KBM-7 (cell line): ENCODE measurements around the gene TTBK2.
"Not testable (repeated sequence)": the region's sequence is repeated elsewhere in the genome, so short reads cannot be mapped to it uniquely, and the experiment has no call there.

ENCODE experiments used
- DNase-seq: peaks from one replicate; pipeline ENCODE4 v3.0.0-alpha.2; 2015
- in situ Hi-C: fragments of 300-500 bp; cut with MboI; formaldehyde crosslinking; loops from 2 replicates; pipeline ENCODE4 v1.14.3; 2020; ENCODE audit warnings: low sequenced_read_pairs, low pct_unique_long_range_greater_than_20kb, mixed read lengths

The TTBK2 gene

DNA sequence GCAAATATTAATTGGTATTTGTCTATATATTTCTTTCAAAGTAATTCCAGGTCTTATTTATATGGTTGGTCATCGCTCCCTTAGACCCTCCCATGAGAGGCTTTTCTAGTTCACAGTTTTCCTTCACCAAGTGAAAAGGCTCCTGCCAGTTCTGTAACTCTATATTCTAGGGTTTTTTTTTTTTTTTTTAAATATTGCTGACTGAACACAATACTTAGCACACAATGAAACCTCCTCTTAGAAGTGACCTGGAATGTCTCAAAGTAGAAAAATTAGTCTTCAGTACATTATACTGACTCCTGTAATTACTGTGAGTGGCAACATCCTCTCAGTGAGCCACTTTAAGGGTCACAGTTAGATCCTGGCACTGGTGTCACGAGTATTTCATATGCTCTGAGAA lies 135.0 kb downstream of the TTBK2 start:
- in situ Hi-C loops = no loop called here
- DNase-seq = no peak

DNA sequence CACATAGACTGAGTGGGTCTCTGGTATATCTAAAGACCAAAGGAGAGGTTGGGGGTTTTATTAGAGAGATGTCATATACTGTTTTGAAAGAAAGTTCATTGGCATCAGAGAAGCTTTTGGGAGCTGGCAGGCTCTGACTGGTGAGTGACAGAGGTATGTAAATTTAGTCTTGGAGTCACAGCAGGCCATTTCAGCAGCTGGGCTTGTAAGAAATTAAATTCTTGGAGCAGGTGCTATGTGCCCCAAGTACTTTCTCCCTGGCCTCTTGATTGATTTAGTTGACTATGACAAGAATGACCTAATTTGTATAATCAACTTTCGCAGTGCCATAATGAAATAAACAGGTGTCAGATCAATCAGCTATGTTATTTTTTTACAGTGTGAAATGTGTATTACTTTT lies 135.9 kb downstream of the TTBK2 start:
- in situ Hi-C loops = no loop called here
- no peak for DNase-seq

DNA sequence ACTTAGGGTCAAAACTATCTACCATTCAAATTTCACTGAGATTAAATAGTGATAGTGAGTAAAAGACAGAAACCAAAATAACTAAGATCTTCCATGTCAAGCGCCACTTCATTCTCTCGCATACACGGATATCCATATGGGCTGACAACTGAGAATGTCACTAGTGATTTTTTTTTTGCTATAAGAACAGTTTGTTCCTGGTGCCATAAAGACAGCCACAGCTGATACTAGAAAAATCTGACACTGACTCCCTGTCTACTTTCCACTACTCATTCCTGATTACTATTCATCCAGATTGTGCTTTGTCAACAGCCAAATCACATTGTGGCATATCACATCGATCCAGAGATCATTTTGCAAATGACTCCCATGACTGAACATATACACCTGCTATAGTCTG lies 137.9 kb downstream of the TTBK2 start:
- DNase-seq = no peak
- in situ Hi-C loops = no loop called here

DNA sequence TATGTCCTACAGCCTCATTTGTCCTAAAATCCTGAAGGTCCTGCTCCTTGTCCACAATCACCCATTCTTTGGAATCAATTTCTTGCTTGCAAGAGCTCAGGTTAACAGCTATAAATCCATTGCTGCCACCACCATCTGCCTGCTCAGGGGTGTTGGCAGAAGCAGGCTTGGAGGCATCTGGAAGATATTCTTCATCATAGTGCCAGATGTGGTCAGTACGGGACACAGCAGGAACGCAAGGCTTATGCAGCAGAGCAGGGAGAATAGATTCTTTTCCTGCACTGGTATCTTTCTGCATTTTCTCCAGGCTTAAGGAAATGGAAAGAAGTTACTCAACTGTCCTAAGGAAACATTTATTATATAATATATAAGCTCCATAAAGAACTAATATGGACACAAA lies 145.2 kb downstream of the TTBK2 start:
- in situ Hi-C loops = no loop called here
- DNase-seq = no peak

DNA sequence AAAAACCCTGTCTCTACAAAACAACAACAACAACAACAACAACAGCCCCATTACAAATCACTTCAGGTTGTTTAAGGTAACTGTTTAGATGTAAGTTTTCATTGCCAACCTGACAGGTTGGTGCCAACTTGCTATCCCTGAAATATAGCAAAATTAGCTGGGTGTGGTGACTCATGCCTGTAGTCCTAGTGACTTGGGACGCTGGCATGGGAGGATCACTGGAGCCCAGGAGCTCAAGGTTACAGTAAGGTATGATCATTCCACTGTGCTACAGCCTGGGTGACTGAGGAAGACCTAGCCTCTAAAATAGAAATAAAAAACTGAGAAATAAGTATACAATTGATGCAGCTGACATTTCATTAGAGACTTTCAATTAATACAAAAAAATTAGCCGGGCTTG lies 147.7 kb downstream of the TTBK2 start:
- no peak for DNase-seq
- in situ Hi-C loops = no loop called here

DNA sequence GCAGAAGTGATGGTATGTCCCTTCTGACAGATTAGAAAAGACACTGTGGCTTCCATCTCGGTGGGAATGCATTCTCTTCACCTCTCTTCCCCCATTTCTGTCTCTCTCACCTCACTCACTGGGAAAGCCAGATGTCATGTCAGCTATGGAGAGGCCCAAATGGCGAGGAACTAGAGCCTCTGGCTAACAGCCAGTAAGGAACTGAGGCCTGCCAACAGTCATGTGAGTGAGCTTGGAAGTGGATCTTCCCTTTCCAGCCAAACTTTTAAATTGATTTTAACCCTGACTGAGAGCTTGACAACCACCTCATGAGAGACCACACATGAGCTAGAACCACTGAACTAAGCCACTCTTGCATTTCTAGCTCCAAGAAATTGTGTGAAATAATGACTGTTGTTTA lies 148.4 kb downstream of the TTBK2 start:
- in situ Hi-C loops = no loop called here

DNA sequence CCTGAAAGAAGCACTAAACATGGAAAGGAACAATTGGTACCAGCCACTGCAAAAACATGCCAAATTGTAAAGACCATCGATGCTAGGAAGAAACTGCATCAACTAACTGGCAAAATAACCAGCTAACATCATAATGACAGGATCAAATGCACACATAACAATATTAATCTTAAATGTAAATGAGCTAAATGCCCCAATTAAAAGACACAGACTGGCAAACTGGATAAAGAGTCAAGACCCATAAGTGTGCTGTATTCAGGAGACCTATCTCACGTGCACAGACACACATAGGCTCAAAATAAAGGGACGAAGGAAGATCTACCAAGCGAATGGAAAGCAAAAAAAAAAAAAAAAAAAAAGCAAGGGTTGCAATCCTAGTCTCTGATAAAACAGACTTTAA lies 154.5 kb downstream of the TTBK2 start:
- DNase-seq, in situ Hi-C loops: not testable (repeated sequence)

More for the DNA sequence above, 148.4 kb downstream of the TTBK2 start:
- DNase-seq = no peak

DNA sequence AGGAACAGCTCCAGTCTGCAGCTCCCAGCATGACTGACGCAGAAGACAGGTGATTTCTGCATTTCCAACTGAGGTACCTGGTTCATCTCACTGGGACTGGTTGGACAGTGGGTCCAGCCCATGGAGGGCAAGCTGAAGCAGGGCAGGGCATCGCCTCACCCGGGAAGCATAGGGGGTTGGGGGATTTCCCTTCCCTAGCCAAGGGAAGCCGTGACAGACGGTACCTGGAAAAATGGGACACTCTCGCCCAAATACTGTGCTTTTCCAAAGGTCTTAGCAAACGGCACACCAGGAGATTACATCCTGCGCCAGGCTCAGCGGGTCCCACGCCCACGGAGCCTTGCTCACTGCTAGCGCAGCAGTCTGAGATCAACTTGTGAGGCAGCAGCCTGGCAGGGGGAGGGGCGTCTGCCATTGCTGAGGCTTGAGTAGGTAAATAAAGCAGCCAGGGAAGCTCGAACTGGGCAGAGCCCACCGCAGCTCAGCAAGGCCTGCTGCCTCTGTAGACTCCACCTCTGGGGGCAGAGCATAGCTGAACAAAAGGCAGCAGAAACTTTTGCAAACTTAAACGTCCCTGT lies 156.3 kb downstream of the TTBK2 start:
- DNase-seq, in situ Hi-C loops: not testable (repeated sequence)

DNA sequence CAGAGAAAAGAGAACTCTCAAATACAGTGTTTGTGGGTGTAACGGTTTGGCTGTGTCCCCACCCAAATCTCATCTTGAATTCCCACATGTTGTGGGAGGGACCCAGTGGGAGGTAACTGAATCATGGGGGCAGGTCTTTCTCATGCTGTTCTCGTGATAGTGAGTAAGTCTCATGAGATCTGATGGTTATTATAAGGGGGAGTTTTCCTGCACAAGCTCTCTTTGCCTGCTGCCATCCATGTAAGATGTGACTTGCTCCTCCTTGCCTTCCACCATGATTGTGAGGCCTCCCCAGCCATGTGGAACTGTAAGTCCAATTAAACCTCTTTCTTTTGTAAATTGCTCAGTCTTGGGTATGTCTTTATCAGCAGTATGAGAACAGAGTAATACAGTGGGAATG lies 158.8 kb downstream of the TTBK2 start:
- DNase-seq, in situ Hi-C loops: not testable (repeated sequence)

DNA sequence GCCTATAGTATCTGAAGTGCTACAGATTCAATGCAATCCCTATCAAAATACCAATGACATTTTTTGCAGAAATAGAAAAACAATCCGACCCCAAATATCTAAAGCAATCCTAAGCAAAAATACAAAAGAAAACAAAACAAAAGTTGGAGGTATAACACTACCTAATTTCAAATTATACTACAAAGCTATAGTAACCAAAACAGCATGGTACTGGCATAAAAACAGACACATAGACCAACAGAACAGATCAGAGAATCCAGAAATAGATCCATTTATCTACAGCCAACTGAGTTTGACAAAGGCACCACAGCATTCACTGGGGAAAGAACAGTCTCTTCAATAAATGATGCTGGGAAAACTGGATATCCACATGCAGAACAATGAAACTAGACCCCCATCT lies 159.8 kb downstream of the TTBK2 start:
- in situ Hi-C loops = no loop called here
- no peak for DNase-seq

DNA sequence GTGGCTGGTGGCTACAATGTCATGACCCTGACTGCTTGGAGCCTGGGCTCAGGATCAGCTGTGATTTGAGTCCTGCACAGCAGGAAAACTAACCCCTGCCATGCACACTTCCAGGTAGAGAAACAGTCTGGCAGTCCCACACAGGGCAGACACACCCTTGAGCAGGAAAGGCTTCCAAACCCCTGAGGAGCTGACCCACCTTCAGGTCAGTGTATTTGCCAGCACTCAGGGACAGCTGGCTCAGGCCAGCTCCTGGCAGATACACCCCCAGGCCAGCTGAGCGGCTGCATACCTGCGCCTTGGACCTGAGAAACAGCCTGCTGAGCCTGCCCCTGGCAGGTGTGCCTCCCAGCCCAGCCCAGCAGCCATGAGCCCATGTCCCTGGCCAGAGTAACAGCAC lies 161.5 kb downstream of the TTBK2 start:
- DNase-seq = no peak
- in situ Hi-C loops = no loop called here

DNA sequence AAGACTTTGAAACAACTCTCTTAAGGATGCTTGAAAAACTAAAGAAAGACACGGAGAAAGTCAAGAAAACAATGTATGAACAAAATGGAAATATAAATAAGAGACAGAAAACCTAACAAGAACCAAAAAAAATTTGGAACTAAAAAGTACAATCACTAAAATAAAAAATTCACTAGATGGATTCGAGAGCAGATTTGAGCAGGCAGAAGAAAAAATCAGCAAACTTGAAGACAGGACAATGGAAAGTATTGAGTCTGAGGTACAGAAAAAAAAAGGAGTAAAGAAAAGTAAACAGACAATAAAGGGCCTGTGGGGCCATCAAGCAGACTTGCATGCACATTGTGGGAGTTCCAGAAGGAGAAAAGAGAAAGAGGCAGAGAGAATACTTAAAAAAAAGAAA lies 170.3 kb downstream of the TTBK2 start:
- in situ Hi-C loops = no loop called here

DNA sequence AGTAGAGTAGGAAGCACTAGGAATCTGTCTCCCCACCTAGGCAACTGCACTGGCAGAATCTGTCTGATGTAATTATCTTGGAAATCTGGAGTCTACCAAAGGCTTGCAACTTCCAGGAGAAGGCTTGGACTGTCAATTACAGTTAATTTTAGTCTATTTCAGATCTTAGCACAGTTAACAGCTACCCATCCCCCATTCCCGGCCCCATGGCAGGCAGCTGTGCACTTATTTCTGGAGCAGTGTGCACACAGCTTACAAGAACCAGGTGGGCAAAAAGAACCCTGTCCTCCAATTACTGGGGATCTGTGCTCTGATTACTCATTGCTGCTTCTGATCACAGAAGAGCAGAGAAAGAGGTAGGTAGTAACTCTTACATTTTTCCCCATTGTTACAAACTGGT lies 171.3 kb downstream of the TTBK2 start:
- in situ Hi-C loops = loop anchor here (25.0 kb wide), 1 partner anchor 163 kb away; the partner anchor contains the start of gene TTBK2
- DNase-seq = no peak

More for the DNA sequence above, 170.3 kb downstream of the TTBK2 start:
- no peak for DNase-seq

DNA sequence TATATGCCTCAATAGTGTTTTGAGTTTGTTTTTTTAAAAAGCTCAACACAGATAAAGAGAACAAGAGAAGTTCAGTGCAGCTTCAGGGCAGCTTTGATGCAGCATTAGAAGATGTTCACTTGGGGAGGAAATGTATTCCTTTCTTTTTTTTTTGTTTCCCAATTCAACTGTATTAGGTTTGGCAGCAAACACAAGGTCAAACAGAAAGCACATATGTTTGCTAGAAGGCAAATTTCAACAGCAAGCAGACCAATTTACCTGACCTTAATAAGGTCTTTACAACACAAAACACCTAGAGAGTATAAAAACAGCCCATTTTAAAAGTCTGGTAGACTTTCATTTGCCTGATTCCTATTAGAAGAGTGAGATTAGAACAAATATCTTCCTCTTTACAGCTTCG lies 176.4 kb downstream of the TTBK2 start:
- in situ Hi-C loops = loop anchor here (25.0 kb wide), 1 partner anchor 168 kb away; the partner anchor contains the start of gene TTBK2
- no peak for DNase-seq

DNA sequence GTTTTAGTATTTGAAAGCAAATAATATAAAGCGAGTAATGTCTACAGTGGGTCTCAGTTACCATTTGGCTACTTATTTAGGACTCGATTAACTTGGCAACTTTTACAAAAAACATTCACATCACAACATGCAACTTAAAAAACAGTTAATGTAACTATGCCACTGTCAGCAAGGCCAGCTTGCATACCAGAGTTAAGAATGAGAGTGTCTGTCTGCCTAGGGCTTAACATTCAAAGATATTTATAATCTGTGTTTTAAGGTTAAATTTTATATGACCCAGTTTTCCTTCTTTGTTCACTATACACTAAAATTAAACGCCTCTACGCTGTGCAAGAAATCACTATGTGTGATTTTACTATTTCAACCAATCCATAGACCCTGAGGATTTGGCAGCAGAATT lies 178.4 kb downstream of the TTBK2 start:
- DNase-seq = no peak
- in situ Hi-C loops = loop anchor here (25.0 kb wide), 1 partner anchor 170 kb away; the partner anchor contains the start of gene TTBK2

DNA sequence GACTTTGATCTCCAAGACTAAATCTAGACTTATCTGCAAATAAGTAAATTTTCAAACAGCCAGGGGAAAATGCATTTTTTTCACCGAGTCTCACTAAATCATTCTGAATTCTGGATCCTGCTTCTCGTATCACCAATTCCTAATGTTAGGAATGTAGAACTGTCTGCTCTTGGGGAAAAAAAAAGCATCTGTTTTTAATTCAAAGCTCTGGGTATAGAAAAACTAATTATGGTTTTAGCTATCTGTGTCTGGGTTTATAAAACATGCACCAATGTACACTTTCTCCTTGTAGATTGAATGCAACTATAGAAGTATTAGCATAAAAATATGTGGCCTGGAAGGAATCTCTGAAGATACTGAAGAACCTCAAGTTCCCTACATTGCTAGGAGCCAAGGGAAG lies 178.9 kb downstream of the TTBK2 start:
- in situ Hi-C loops = loop anchor here (25.0 kb wide), 1 partner anchor 171 kb away; the partner anchor contains the start of gene TTBK2

DNA sequence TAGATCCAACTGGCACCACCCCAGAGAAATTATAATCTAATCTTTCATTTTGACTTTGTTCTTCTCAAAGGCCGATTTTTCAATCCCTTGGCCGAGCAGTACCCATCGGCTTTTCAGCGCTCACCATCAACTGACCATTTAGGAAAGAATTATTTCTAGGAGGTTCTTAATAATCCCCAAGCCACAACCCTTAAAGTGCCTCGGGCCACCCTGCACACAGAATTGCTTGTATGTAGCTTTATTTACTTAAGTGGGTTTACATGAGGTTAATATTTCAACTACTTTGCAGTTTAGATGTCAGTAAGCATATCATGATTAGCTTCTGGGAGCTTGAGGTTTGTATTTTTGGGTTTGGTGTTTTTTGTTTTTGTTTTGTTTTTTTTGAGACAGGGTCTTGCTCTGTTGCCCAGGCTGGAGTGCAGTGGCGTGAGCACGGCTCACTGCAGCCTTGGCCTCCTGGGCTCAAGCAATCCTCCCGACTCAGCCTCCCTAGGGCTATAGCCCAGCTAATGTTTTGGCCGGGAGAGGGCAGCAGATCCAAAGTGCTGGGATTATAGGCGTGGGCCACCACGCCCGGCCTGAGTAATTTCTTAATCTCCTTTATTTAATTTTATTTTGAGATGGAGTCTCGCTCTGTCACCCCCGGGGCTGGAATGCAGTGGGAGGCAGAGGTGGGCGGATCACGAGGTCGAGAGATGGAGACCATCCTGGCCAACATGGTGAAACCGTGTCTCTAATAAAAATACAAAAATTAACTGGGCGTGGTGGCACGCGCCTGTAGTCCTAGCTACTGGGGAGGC lies 182.8 kb downstream of the TTBK2 start:
- in situ Hi-C loops = loop anchor here (25.0 kb wide), 1 partner anchor 175 kb away; the partner anchor contains the start of gene TTBK2
- peak; percentile 46 for DNase-seq

More for the DNA sequence above, 178.9 kb downstream of the TTBK2 start:
- DNase-seq = no peak

DNA sequence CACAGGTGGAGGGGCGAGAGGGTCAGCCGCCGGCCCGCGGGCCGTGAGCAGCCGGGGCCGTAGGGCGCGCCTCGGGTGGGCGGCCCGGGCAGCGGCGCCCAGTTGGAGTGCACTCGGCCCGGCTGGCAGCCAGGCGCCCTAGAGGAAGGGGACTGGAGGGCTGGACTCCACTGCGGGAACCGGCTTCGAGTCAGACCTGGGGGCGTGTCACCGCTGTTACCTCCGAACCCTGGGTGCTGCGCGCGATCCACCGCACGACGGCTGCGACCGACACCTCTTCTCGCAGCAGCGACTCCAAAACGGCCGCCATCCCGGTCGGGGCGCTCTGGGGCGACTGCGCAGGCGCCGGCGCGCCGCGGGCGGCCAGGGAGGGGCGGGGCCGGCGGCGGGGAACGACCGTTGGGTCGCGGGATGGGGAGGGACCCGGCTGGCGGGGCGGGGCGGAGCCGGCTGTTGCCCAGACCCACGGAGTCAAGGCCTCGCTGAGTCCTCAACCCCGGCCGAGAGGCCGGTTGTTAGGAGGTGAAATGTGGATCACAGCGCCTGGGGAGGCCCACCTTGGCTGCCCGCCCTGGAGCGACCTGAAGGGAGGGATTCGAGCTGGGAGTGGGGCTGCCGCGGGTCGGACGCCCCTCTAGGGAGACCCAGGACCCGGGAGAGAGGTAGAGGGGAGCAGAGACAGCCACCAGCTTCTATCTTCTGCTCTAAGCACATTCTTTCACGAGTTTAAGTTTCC lies 183.6 kb downstream of the TTBK2 start, which contains the start of gene CDAN1:
Gene CDAN1 (minus strand): TSS at position 336 of the 736 bp plus-strand sequence. CDS start 26 bp downstream, at position 310.
- in situ Hi-C loops = loop anchor here (25.0 kb wide), 1 partner anchor 175 kb away; the partner anchor contains the start of gene TTBK2
- DNase-seq = peak; percentile 77

DNA sequence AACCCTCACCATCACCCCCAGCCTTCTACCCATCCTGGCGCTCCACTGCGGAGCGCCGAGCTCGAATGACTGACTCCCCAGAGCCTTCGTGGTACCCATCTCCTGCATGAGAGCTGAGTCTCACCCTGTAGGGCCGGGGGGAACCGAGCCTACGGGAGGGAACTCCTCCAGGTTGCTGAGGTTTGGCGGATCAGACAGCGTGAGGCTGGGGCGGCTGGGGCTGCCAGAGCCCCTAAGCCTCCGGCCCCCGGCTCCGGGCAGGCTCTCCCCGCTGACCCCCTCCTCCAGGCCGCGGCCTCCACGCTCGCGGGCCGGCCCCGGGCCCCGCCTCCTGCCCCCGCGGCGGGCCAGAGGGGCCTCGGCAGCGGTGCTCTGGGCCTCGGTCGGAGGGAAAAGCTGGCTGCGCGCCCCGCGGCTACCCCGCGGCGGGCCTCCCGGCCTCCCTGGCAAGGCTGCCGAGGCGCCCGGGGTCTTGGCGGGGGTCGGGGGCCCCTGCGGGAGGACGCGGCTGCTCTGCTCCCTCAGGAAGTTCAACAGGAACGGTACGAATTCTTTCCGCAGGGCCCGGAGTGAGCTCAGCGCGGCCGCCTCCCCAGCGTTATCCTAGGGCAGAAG lies 184.3 kb downstream of the TTBK2 start:
- in situ Hi-C loops = loop anchor here (25.0 kb wide), 1 partner anchor 176 kb away; the partner anchor contains the start of gene TTBK2
- peak; percentile 15 for DNase-seq
